Head of caudate nucleus (tissue), 42 donors: ENCODE data around the gene PRLH.

ENCODE experiments used
- DNase-seq, 42 donors: peaks; one replicate each; pipeline versions ENCODE4 v3.0.0 to v3.0.0-alpha.2; 2020 to 2021; ENCODE audit warnings: mixed read lengths in 7 of 42
- intact Hi-C: fragments of 100-400 bp; cut with DNase I; formaldehyde crosslinking; loops from one replicate; pipeline ENCODE4 v1.15.0; 2022

The PRLH gene

GRCh38 chr2:237538001-237538720, 28.2 kb upstream of the PRLH start:
- no peak for DNase-seq
- intact Hi-C loops, result no loop called here

- DNase-seq, result no peak
- intact Hi-C loops, result no loop called here
These were observed 27.5 kb upstream of the PRLH start for GRCh38 chr2:237538901-237539300.

DNA sequence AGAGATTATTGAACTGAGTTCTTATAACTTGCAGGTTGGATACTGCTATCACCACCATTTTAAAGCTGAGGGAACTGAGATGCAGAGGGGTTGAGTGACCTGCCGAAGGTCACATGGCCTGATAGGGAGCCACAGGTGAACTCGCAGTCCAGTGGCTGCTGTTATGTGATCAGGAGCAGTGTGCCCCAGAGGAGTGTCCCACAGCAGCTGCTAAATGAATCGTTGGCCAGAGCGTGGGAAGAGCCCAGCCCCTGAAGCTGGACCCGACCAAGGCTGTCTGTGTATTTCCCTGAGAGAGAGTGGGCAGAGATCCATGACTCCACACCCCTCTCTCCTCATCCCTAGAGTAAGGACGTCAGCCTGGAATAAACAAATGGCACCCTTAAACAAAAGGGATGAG, 26.7 kb upstream of the PRLH start:
- no peak for DNase-seq
- intact Hi-C loops, result no loop called here

- intact Hi-C loops, result no loop called here
- DNase-seq, result no peak
These were observed 26.1 kb upstream of the PRLH start for GRCh38 chr2:237540223-237540775.

DNA sequence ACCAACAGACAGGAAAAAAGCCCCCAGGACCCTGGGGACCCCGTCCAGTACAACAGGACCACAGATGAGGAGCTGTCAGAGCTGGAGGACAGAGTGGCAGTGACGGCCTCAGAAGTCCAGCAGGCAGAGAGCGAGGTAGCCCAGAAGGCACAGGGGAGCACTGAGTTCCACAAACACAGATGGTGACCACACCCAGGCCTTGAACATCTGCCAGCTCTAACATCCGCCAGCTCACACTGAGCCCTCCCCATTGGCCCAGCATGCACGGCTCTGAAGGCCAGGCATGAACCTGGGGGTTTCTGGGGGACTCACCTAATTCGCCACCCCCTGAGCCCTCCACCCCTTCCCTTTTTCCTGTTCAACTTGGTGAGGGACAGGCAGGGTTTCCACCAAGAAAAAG, 25.6 kb upstream of the PRLH start:
- intact Hi-C loops, result no loop called here
- no peak for DNase-seq

DNA sequence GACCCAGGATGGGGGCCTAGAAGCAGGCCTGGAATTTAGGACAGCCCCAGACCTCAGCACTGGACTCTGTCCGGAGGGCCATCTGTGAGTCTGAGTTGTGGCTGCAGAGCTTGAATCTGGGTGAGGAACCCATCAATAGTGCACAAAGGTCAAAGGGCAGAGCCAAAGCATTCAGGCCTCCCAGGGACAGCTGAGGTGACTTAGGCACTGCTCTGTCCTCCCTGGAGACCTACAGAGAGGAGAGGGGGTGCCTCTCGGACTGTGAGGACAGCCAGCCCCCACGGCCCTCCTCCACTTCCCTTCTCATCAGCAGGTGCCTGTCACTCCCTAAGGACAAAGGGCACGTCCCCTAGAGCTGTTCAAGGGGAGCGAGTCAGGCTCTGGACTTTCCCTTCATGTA, 25.1 kb upstream of the PRLH start:
- no peak for DNase-seq
- intact Hi-C loops, result no loop called here

GRCh38 chr2:237542001-237542704, 24.2 kb upstream of the PRLH start:
- DNase-seq, result no peak
- intact Hi-C loops, result no loop called here

DNA sequence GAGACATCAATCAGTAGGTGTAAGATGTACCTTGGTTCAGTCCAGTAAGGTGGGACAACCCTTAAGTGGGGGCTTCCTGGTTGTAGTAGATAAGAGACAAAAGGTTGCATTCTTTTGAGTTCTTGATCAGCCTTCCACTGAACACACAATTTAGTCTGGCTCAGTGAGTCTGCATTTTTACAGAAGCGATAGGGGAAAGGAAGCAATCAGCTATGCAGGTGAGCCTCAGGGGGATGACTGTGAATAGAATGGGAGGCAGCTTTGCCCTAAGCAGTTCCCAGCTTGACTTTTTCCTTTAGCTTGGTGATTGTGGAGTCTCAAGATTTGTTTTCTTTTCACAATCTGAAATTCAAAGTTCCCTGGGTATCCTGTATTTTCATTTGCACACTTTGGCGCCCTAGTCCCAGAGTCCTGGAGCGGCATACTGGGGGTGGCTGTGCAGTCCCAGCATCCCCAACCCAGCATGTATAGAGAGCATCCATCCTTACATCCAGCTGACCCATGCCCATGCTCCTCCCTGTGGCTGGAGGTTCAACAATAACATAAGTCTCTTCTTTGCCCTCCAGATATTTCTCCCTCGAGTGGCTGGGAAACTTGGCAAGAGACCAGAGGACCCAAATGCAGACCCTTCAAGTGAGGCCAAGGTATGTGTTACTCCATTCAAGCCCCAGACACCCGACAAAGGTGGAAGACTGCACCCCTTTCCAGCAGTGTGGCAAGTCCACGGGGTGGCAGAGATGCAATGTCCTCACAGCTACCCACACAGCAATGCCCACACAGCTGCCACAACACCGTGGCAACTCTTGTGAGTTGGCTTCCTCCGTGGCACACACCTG, 20.1 kb upstream of the PRLH start:
- intact Hi-C loops, result no loop called here
- no peak for DNase-seq

DNA sequence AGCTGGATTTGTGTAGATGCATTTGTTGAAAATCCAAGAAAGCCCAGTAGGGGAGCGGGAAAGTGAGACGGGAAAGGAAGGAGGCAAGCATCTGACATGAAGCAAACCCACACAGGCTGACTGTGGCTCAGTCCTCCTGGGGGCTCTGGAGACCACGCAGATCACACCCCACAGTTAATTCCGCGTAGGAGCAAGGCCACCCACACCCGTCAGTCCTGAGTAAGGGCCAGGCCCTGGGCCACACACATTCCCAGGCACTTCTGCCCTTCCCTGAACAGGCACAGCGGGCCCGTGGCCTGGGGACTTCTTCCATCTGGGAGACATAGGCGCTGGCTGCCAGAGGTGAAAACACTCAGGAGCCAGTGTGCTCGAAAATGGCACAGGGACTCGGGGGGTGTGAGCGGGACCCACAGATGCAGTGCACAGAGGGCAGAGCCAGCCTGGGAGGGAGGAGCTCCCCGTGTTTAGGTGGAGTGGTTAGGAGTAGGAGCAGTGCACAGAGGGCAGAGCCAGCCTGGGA, 19.4 kb upstream of the PRLH start:
- intact Hi-C loops, result no loop called here
- DNase-seq, result no peak

DNA sequence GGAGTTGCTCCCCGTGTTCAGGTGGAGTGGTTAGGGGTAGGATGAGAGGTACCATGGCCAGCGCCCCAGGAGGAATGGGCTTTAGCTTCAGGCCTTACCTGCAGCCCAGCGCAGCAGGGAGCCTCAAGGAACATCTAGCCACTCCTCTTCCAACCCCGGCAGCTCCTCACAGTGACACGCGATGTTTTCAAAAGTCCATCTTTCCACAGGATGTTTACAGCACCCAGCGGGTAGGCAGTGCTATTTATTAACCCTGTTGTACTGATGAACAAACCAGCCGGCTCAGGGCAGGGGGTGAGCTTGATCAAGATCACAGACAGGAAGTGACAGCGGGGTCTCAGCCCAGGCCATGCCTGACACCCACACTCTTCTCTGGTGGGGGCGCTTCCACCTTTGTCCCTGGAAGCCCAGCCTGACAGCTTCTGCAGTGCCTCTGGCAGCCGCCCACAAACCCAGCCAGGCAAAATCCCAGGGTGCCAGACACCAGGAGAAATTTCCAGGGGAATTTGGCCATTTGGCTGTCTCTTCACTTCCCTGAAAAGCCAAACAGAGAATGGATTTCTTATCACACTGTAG, 18.4 kb upstream of the PRLH start:
- intact Hi-C loops, result no loop called here
- DNase-seq, result no peak

GRCh38 chr2:237549216-237549615, 17.2 kb upstream of the PRLH start:
- intact Hi-C loops, result no loop called here
- no peak for DNase-seq

DNA sequence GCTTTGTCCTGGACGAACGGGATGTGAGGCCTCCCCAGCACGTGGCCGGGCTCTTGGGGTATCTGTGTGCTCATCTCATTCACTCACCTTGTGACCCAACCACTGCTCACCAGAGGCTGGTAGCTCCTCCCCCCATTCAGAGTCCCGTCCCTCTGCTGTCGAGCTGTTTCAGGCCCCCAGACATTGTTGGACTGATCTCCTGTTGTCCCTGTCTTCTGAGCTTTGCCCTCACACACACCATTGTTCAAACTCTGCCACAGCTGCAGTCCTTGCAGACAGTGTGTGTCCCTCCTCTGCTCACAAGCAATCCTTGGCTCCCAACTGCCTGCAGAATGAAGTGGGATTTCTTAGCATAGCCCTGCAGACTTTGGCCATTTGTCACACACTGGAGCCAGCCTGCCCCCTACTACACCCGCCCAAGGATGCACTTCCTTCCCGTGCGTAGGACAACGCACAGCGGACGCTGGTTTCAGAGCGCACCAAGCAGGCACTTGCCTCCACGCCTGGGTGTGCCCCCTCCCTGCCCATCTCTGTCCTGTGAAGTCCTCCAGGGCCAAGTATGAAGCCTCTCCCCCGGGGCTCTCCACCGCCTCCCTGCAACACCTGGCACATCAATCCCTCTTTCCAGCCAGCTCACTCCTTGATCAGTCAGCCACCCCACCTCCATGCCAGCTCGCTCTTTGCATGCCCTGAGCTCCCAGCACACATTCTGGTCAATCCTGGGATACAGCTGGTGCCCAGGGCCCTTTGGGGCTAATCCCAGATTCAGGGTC, 16.5 kb upstream of the PRLH start:
- no peak for DNase-seq
- intact Hi-C loops, result no loop called here

DNA sequence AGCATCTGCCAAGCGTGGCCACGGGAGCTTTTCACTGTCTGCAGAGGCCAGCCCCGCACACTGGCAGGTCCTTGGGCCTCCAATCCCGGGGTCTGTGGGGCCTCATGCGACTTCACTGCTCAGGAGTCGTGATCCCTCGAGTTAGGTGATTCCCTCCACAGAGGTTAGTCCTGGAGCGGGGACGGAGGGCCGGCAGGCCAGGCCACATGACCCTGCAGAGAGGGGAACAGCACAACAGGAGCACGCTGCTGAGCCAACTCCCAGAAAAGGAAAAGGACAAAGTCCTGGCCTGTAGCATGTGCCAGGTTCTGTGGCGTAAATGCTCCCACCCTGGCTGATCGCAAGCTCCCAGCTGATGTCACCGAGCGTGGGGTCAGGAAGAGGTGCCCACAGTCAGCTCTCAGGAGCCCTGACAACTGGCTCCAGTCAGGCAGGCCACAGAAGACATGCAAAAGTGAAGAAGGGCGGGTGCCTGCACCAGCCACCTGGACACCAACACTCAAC, 15.3 kb upstream of the PRLH start:
- DNase-seq, result no peak
- intact Hi-C loops, result no loop called here

GRCh38 chr2:237552908-237553307, 13.5 kb upstream of the PRLH start:
- intact Hi-C loops, result no loop called here
- no peak for DNase-seq

DNA sequence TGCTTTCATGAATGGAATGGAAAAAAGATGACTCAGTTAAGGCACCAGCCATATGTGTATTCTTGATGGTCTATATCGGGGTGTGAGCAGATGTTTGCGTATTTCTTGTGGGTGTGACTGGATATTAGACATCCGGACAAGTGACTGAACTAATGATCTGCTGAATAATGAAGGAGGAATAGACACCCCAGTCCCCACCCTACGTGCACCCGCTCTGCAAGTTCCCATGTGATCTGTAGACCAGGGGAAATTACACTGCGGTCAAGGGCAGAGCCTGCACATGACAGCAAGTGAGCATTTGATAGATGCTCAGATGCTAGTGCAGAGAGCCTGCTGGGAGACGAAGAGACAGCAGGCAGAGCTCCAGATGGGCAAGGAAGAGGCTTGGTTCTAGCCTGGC, 12.4 kb upstream of the PRLH start:
- intact Hi-C loops, result no loop called here
- DNase-seq, result peak in 1 of 42 donors; percentile 2

GRCh38 chr2:237555560-237555959, 10.8 kb upstream of the PRLH start:
- no peak for DNase-seq
- intact Hi-C loops, result no loop called here

DNA sequence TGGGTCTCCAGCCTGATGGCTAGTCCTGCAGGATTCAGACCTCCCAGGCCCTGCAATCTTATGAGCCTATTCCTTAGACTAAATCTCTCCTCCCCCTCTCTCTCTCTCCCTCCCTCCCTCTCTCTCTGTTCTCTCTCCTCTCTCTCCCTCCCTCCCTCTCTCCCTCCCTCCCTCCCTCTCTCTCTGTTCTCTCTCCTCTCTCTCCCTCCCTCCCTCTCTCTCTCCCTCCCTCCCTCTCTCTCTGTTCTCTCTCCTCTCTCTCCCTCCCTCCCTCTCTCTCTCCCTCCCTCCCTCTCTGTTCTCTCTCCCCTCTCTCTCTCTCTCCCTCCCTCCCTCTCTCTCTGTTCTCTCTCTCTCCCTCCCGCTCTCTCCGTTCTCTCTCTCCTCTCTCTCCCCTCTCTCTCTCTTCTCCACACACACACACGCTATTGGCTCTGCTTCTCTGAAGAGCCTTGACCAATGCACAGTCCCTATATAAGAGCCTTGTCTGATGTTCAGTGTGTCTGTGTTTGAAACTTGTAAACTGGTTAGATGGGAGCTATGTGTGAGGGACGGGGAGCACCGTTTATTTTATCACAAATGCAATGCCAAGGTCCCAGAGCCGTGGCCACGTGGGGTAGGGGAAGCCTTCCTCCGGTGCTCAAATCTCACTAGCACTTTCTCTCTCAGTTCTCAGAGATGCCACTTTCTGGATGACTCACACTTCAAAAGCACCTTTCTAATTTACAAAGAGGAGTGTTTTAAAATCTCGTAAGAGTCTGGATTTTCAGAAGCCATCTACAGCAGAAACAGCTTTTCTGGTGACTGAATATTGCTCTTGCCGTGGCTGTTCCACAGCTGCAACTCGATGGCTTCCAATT, 9.4 kb upstream of the PRLH start:
- DNase-seq, result no peak
- intact Hi-C loops, result no loop called here
